ENCODE measurements around the gene ASIC4.

The ASIC4 gene

GRCh38 chr2:219498280-219499057 is 15.8 kb upstream of the ASIC4 start, which contains the start of gene GMPPA:
Gene GMPPA, plus strand, starts transcription at chr2:219498891. Its CDS starts 1,085 bp downstream, at chr2:219499976.
- DNase-seq = peak; percentile 88

- no peak for DNase-seq
These were observed 15.3 kb upstream of the ASIC4 start for GRCh38 chr2:219499058-219499307.

- no peak for DNase-seq
These were observed 14.7 kb upstream of the ASIC4 start for GRCh38 chr2:219499555-219499954.

GRCh38 chr2:219500135-219500534 is 14.1 kb upstream of the ASIC4 start:
- no peak for DNase-seq

- no peak for DNase-seq
These were observed 12.4 kb upstream of the ASIC4 start for GRCh38 chr2:219501849-219502248.

GRCh38 chr2:219502618-219503017 is 11.7 kb upstream of the ASIC4 start:
- DNase-seq = no peak

GRCh38 chr2:219505585-219505984 is 8.7 kb upstream of the ASIC4 start:
- DNase-seq = no peak

- no peak for DNase-seq
These were observed 8.0 kb upstream of the ASIC4 start for GRCh38 chr2:219506153-219506801.

GRCh38 chr2:219506802-219507526 is 7.3 kb upstream of the ASIC4 start:
- DNase-seq = no peak

GRCh38 chr2:219507581-219508443 is 6.5 kb upstream of the ASIC4 start:
- no peak for DNase-seq

- no peak for DNase-seq
These were observed 5.9 kb upstream of the ASIC4 start for GRCh38 chr2:219508444-219508734.

GRCh38 chr2:219508971-219509779 is 5.1 kb upstream of the ASIC4 start:
- no peak for DNase-seq

- no peak for DNase-seq
These were observed 4.3 kb upstream of the ASIC4 start for GRCh38 chr2:219509780-219510511.

- DNase-seq = no peak
These were observed 3.7 kb upstream of the ASIC4 start for GRCh38 chr2:219510512-219511135.

- no peak for DNase-seq
These were observed 2.5 kb upstream of the ASIC4 start for GRCh38 chr2:219511547-219512325.

GRCh38 chr2:219512524-219513216 is 1.6 kb upstream of the ASIC4 start:
- no peak for DNase-seq

- DNase-seq = no peak
These were observed 495 bp upstream of the ASIC4 start for GRCh38 chr2:219513787-219514186.

GRCh38 chr2:219514836-219515235 is 554 bp downstream of the ASIC4 start:
- no peak for DNase-seq

- no peak for DNase-seq
These were observed 1.8 kb downstream of the ASIC4 start for GRCh38 chr2:219515874-219516629.
